ENCODE measurements around the gene ZNF521. TPM values are rescaled to one million over a fixed set of nuclear protein-coding genes. Genes with fewer than 3 reads are reported as not detected.

Gene ZNF521
- total RNA-seq, 1 experiment from 2014 or later, result not detected

DNA sequence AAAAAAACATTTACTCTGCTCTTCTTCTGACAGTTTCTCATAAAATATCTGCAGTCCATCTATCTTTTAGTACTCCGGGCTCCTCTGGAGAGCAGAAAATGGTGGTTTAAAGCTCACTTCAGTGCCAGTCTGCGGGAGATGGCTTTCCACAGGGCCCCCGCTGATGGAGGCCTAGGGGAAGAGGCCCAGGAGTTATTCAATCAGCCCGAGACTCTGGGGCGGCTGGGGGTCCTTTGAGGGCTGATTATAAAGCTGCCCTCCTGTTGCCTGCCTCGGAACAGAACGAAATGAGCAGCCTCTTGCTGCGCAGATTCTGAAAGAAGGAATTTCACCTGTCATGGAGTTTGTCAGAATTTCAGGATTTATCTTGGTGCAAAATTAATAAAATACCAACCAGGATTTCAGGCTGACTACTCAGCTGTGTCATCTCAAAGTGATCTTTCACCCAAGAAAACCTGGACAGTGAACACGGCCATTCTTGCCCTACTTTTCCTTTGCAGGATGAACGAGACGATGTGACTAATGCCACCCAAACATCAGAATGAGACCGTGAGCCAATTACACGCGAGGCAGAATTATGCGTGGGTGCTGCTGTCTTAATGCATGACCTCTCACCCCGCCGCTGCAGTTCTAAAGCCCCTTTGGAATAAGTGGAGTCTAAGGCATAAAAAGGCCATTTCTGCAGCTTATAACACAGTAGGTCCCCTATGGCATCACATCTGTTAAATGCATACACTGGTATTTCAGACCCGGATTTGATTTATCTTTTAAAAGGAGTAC, 273.8 kb downstream of the ZNF521 start:
- ChIA-PET POLR2A (no interaction called here), CTCF (no interaction called here)
- Mint-ChIP-seq H3K4me3 (ENCODE audit: unreplicated experiment) (no peak overlapping the region), H3K27ac (ENCODE audit: low read depth, unreplicated experiment) (no peak overlapping the region), H3K27me3 (ENCODE audit: insufficient read depth, unreplicated experiment) (no peaks in the 10 kb centered on the region), H3K4me1 (ENCODE audit: insufficient read depth, unreplicated experiment) (no peaks in the 10 kb centered on the region), H3K9me3 (ENCODE audit: unreplicated experiment) (peaks cover 10% of the 10 kb centered on the region), H3K36me3 (ENCODE audit: insufficient read depth, unreplicated experiment) (no peaks in the 10 kb centered on the region)
- DNase-seq (ENCODE audit: unreplicated experiment), result no peak
- intact Hi-C loops (cut with micrococcal nuclease), result no loop called here
- TF ChIP-seq, protein P1, sequence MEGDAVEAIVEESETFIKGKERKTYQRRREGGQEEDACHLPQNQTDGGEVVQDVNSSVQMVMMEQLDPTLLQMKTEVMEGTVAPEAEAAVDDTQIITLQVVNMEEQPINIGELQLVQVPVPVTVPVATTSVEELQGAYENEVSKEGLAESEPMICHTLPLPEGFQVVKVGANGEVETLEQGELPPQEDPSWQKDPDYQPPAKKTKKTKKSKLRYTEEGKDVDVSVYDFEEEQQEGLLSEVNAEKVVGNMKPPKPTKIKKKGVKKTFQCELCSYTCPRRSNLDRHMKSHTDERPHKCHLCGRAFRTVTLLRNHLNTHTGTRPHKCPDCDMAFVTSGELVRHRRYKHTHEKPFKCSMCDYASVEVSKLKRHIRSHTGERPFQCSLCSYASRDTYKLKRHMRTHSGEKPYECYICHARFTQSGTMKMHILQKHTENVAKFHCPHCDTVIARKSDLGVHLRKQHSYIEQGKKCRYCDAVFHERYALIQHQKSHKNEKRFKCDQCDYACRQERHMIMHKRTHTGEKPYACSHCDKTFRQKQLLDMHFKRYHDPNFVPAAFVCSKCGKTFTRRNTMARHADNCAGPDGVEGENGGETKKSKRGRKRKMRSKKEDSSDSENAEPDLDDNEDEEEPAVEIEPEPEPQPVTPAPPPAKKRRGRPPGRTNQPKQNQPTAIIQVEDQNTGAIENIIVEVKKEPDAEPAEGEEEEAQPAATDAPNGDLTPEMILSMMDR (IDR thresholded peaks at IDR 0.05; ENCODE audit: unreplicated experiment), result no peak
- no TSS peak for BruUV-seq (replicated peaks)

DNA sequence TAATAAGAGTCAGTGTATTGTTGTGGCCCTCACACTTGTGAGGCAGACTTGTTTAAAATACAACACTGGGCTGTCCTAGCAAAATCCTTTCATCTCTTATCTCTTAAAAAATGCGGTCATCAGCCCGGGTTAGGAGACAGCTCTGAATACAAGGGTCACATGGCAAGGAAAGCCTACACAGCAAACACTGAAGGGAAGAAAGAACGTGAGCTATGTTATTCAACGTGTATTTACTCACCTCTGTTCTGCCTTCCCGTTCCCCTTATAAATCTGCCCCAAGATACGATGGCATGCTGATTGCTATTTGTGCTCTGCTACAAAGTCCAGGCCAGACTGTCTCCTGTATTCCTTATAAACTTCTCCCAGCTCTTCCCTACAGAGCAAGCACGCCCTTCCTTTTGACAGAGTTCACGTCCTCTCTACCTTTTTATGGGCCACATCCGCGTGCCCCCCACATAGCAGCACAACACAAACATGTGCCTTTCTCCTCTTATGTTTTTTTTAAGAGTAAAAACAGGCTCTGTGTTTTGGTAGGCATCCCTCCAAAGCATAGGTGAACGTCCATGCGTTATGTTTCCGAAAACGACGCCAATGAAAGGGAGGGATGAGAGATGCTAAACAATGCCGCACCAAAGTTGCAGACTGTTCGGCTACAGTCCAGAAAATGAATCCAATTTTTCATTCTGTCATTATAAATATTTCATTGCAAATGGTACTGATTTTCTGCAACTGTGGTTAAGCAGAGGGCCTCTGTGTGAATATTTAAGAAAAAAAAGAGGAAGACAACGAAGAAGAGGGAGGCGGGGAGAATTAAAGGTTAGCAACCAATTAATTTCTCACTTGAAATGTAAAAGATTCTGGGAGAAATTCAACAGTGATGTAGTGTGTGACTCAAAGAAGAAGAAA, 274.7 kb downstream of the ZNF521 start:
- CTCF ChIA-PET, result no interaction called here
- H3K4me1 Mint-ChIP-seq (ENCODE audit: insufficient read depth, unreplicated experiment), result no peaks in the 10 kb centered on the region
- intact Hi-C loops (cut with micrococcal nuclease), result no loop called here
- H3K27me3 Mint-ChIP-seq (ENCODE audit: insufficient read depth, unreplicated experiment), result no peaks in the 10 kb centered on the region
- H3K36me3 Mint-ChIP-seq (ENCODE audit: insufficient read depth, unreplicated experiment), result no peaks in the 10 kb centered on the region
- POLR2A ChIA-PET, result no interaction called here
- peaks cover 15% of the 10 kb centered on the region for H3K9me3 Mint-ChIP-seq (ENCODE audit: unreplicated experiment)
- TF ChIP-seq, protein P1 (IDR thresholded peaks at IDR 0.05; ENCODE audit: unreplicated experiment), result no peak
- DNase-seq (ENCODE audit: unreplicated experiment), result no peak
- no peak overlapping the region for H3K27ac Mint-ChIP-seq (ENCODE audit: low read depth, unreplicated experiment)
- no TSS peak for BruUV-seq (replicated peaks)
- no peak overlapping the region for H3K4me3 Mint-ChIP-seq (ENCODE audit: unreplicated experiment)

DNA sequence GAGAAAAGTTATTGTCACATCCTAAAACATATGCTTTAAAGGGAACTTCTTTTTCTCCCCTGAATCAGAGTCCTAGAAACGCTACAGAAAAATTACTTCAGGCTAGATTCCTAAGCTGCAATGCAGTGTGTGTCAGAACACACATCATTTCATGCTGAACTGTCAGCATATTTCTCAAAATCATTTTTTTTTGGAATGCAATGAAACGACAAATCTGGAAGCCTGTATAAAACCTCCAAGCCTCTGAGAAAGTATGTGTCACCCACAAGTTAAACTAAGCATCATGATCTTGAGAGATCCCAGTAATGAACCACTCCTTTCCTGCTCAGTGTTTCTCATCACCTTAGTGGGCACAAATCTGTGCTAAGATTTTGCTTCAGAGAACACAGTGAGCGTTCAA, 276.2 kb downstream of the ZNF521 start:
- no peaks in the 10 kb centered on the region for H3K36me3 Mint-ChIP-seq (ENCODE audit: insufficient read depth, unreplicated experiment)
- intact Hi-C loops (cut with micrococcal nuclease), result no loop called here
- peaks cover 23% of the 10 kb centered on the region for H3K9me3 Mint-ChIP-seq (ENCODE audit: unreplicated experiment)
- H3K4me1 Mint-ChIP-seq (ENCODE audit: insufficient read depth, unreplicated experiment), result no peaks in the 10 kb centered on the region
- H3K27ac Mint-ChIP-seq (ENCODE audit: low read depth, unreplicated experiment), result no peak overlapping the region
- POLR2A ChIA-PET, result no interaction called here
- H3K4me3 Mint-ChIP-seq (ENCODE audit: unreplicated experiment), result no peak overlapping the region
- CTCF ChIA-PET, result no interaction called here
- no TSS peak for BruUV-seq (replicated peaks)
- H3K27me3 Mint-ChIP-seq (ENCODE audit: insufficient read depth, unreplicated experiment), result peaks cover 10% of the 10 kb centered on the region
- TF ChIP-seq, protein P1 (IDR thresholded peaks at IDR 0.05; ENCODE audit: unreplicated experiment), result no peak
- DNase-seq (ENCODE audit: unreplicated experiment), result no peak

DNA sequence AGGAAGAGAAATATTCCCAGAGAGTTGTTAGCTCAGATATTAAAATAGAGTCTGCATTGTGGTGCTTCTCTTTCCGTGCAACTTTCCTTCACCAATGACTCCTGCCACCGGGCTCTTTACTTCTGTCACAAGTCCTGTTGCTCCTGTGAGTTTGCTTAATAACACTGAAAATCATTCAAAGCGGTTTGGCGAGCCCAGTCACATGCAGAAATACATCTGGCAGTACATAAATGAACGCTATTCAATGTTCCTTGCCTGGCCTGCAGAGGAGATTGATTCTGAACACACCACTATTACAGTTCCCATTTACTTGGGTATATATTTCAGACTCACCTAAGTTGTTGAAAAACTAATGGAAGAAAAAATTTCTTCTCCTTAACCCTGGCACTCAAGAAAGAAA, 276.6 kb downstream of the ZNF521 start:
- Mint-ChIP-seq H3K36me3 (ENCODE audit: insufficient read depth, unreplicated experiment) (no peaks in the 10 kb centered on the region), H3K4me3 (ENCODE audit: unreplicated experiment) (no peak overlapping the region), H3K4me1 (ENCODE audit: insufficient read depth, unreplicated experiment) (no peaks in the 10 kb centered on the region), H3K9me3 (ENCODE audit: unreplicated experiment) (peaks cover 23% of the 10 kb centered on the region), H3K27ac (ENCODE audit: low read depth, unreplicated experiment) (no peak overlapping the region), H3K27me3 (ENCODE audit: insufficient read depth, unreplicated experiment) (peaks cover 10% of the 10 kb centered on the region)
- TF ChIP-seq, protein P1 (IDR thresholded peaks at IDR 0.05; ENCODE audit: unreplicated experiment), result no peak
- DNase-seq (ENCODE audit: unreplicated experiment), result no peak
- intact Hi-C loops (cut with micrococcal nuclease), result no loop called here
- CTCF ChIA-PET, result no interaction called here
- POLR2A ChIA-PET, result no interaction called here
- BruUV-seq (replicated peaks), result no TSS peak

All from MCF 10A (cell line).